Mammary epithelial cell (primary cell): Measurements from ENCODE around the gene GRXCR2.
A peak's percentile ranks its signal among the peaks of the same experiment; 100 is the strongest.

ENCODE experiments used
- EZH2 ChIP-seq: IDR thresholded peaks from 2 replicates; pipeline ENCODE4 v1.6.1; 2012; ENCODE audit warnings: low read length, inconsistent platforms, borderline replicate concordance
- TF ChIP-seq, protein P1 (sequence below), 2 donors: IDR thresholded peaks in 1 of 2; conservative IDR thresholded peaks in 1 of 2; 2 replicates each; pipeline ENCODE4 v1.5.1; 2011 to 2012; ENCODE audit warnings: inconsistent platforms in 2 of 2, low read length in 2 of 2, mild to moderate bottlenecking in 2 of 2, control low read depth in 1 of 2, low read depth in 1 of 2; ENCODE audit not compliant: insufficient read depth in 1 of 2; ENCODE audit errors: extremely low read depth in 1 of 2

DNA sequence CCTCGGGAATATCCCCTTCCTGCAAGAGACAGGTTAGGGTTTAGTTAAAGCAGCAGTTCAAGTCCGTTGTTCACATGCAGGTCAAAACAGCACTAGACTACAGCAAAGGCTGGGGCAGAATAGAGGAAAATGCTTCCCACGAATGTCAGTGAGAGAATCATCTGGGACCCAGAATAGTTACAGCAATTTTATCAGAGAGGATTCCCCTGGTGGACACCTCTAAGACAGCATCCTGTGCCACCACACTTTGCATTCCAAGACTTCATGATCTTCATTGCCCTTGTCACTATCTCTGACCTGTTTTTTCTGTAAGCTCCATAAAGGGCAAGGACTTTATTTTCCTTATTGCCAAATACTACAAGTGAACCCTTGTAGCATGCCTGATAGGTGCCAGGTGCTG, 12.9 kb downstream of the GRXCR2 start:
- TF ChIP-seq, protein P1, sequence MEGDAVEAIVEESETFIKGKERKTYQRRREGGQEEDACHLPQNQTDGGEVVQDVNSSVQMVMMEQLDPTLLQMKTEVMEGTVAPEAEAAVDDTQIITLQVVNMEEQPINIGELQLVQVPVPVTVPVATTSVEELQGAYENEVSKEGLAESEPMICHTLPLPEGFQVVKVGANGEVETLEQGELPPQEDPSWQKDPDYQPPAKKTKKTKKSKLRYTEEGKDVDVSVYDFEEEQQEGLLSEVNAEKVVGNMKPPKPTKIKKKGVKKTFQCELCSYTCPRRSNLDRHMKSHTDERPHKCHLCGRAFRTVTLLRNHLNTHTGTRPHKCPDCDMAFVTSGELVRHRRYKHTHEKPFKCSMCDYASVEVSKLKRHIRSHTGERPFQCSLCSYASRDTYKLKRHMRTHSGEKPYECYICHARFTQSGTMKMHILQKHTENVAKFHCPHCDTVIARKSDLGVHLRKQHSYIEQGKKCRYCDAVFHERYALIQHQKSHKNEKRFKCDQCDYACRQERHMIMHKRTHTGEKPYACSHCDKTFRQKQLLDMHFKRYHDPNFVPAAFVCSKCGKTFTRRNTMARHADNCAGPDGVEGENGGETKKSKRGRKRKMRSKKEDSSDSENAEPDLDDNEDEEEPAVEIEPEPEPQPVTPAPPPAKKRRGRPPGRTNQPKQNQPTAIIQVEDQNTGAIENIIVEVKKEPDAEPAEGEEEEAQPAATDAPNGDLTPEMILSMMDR (conservative IDR thresholded peaks at IDR 0.05 in 1 of 2, IDR thresholded peaks at IDR 0.05 in 1 of 2; ENCODE audit: extremely low read depth in 1 of 2, insufficient read depth in 1 of 2, low read depth in 1 of 2, low read length in 2 of 2) = peak; percentile 15 to 22
- TF ChIP-seq EZH2 = no peak
